Placental epithelial cell (primary cell): ENCODE results near the gene AOC2. TPM values are rescaled to one million over a fixed set of nuclear protein-coding genes. Genes with fewer than 3 reads are reported as not detected.

Experiments
- small RNA-seq: library from RNA; depleted of rRNA; stranded (forward); fragments of <200 nt; gene quantifications from one replicate; pipeline ENCODE3, GENCODE V24; 2012
- total RNA-seq: library from RNA; depleted of rRNA; stranded (reverse); fragments of >200 nt; gene quantifications from 2 replicates; pipeline ENCODE4 v1.2.3, GENCODE V29; 2012

The AOC2 gene, protein sequence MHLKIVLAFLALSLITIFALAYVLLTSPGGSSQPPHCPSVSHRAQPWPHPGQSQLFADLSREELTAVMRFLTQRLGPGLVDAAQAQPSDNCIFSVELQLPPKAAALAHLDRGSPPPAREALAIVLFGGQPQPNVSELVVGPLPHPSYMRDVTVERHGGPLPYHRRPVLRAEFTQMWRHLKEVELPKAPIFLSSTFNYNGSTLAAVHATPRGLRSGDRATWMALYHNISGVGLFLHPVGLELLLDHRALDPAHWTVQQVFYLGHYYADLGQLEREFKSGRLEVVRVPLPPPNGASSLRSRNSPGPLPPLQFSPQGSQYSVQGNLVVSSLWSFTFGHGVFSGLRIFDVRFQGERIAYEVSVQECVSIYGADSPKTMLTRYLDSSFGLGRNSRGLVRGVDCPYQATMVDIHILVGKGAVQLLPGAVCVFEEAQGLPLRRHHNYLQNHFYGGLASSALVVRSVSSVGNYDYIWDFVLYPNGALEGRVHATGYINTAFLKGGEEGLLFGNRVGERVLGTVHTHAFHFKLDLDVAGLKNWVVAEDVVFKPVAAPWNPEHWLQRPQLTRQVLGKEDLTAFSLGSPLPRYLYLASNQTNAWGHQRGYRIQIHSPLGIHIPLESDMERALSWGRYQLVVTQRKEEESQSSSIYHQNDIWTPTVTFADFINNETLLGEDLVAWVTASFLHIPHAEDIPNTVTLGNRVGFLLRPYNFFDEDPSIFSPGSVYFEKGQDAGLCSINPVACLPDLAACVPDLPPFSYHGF
- total RNA-seq, result 0.79 and 1.1 TPM in 2 replicates

DNA sequence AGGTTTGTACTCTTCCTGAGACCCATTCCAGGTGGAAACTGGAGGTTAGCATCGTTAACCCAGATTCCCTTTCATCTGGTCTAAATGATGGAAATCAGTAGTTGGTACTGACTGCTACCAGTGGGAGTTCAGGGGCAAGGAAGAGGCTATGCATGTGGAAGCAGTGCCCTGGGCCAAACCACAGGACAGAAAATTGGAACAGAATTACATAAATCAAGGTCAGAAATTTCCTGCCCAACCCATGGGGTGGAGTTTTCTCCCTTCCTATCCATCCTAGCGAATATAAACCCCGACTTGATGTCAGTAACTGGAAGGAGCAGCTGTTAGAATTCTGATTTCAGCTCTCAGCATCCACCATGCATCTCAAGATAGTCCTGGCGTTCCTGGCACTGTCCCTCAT, at the start of gene AOC2:
TSS of gene AOC2 (plus strand) at position 310 of the 400 bp plus-strand sequence. CDS start at position 357, 47 bp downstream.

DNA sequence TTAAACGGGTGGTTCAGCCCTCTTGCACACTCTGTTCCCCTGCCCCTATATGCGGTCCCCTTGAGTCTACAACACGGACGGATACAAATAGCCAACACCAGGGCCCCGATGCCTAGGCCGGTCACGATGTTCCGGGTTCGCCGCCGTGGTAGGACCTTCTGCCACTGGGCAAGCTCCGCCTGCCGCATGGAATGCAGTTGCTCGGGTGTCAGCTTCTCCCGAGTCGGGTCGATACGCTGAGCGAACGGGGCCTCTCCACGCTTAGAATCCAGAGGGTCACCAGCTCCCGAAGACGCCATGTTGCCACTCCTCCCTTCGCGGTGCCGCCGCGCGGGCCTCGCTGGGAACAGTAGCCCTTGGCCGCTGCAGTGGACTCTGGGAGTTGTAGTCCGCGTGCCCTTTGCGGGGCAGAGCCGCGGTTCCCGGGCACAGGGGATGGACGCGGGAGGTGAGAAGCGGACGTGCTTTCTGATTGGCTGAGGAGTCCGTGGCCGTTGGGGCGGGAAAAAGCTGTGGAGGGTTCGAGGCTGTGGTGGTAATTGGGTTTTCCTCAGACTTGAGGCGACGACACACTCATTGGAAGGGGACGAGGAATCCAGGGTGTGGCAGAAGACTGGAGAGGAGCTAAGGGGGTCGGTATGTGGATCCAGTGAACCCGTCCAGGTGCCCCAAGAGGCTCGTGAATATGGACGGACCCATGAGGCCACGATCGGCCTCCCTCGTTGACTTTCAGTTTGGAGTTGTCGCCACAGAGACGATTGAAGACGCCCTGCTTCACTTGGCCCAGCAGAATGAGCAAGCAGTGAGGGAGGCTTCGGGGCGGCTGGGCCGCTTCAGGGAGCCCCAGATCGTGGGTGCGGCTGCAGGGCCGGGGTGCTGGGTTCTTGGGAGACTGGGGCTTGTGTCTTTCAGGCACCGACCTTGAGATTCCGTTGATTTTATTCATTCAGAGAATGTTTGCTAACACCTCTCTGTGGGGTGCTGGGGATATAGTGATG, 45.7 kb upstream of the AOC2 start, which contains the start of the genes CNTD1 and COA3:
TSS of gene CNTD1 (plus strand) at position 479 of the 998 bp plus-strand sequence. CDS start at position 686, 207 bp downstream.
TSS of gene COA3 (minus strand) at position 322 of the 998 bp plus-strand sequence. CDS start at position 299, 23 bp downstream.

DNA sequence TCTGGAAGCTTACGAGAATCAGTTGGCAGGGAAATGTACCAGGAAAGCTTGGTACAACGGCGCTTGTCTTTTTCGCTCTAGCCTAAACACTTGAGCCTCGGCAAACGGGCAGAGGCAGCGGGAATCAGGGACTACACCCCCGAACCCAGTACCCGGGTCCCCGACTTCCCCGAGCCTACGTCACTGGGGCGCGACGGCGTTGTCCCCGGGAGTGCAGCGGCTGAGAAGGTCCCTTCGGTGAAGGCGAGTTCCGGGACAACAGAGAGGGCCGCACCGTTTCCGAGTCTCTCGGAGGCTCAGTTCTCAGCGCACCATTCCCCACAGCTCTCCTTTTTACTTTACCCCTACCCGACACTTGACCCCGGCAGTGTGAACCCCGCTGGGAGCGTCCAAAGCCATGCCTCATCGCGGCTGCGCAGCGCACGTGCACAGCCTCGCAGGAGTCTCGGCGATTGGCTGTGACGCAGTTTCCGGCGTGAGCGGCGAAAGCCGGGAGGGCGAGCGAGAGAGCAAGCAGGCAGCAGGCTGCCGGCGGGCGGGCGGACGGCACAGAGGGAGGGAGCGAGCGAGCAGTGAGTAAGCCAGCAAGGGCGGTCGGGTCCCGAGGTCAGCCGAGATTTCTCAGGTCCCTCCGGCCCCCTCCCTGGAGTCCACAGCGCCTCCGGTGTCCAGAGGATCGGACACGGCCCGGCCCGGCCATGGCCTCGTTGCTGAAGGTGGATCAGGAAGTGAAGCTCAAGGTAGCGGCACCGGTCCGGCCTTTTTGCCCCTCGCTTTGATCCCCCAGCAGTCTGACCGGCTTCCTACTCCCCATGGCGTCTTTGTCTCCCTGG, 11.2 kb upstream of the AOC2 start, which contains the start of gene PSME3:
TSS of gene PSME3 (plus strand) at position 464 of the 833 bp plus-strand sequence. CDS start at position 699, 235 bp downstream.

DNA sequence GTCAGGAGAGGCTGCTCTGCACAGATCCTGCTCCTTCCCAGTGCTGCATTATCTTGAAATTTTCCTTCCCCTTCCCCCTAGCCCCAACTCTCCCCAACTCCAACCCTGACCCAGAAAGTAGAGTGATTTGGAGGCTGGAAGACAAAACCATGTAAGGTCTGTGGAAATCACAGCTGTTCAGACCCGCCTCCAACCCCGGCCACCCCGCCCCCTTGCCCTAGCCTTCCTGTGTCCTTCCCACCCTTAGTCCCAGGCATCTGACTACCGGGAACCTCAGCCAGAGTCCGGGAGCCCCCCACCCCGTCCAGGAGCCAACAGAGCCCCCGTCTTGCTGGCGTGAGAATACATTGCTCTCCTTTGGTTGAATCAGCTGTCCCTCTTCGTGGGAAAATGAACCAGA, 6.6 kb downstream of the AOC2 start, which contains the start of gene AOC3:
TSS of gene AOC3 (plus strand) at position 246 of the 400 bp plus-strand sequence. CDS start at position 391, 145 bp downstream.

Small RNA genes within 50 kb of the gene (small RNA-seq; reads per million reads assigned to genes)
- not detected for gene MIR6781
- not detected for gene RNU6-287P

Other genes with a start within 250 kb of the AOC2 start
- gene RETREG3, start 235.2 kb upstream of the AOC2 start, total RNA-seq, result 79.7 and 106 TPM in 2 replicates
- gene TUBG1, start 234.9 kb upstream of the AOC2 start, total RNA-seq, result 12.6 and 40.2 TPM in 2 replicates
- gene TUBG2, start 185.3 kb upstream of the AOC2 start, total RNA-seq, result 13.0 and 15.7 TPM in 2 replicates
- gene PLEKHH3, start 167.6 kb upstream of the AOC2 start, total RNA-seq, result 18.1 and 29.1 TPM in 2 replicates
- 0.54 and 0.79 TPM in 2 replicates for gene CCR10, start 162.7 kb upstream of the AOC2 start, total RNA-seq
- 0.87 and 3.1 TPM in 2 replicates for gene CNTNAP1, start 162.0 kb upstream of the AOC2 start, total RNA-seq
- 11.4 and 16.9 TPM in 2 replicates for gene EZH1, start 99.5 kb upstream of the AOC2 start, total RNA-seq
- 0.79 TPM in 1 of 2 replicates, not detected in the other for gene RAMP2, start 83.4 kb upstream of the AOC2 start, total RNA-seq
- gene VPS25, start 71.1 kb upstream of the AOC2 start, total RNA-seq, result 58.5 and 77.0 TPM in 2 replicates
- gene WNK4, start 64.0 kb upstream of the AOC2 start, total RNA-seq, result 0.33 and 0.39 TPM in 2 replicates
- 55.4 and 63.7 TPM in 2 replicates for gene COA3, start 45.9 kb upstream of the AOC2 start, total RNA-seq
- gene CNTD1, start 45.7 kb upstream of the AOC2 start, total RNA-seq, result 0.79 TPM in 1 of 2 replicates, not detected in the other
- 71.1 and 81.1 TPM in 2 replicates for gene BECN1, start 20.3 kb upstream of the AOC2 start, total RNA-seq
- 67.5 and 83.7 TPM in 2 replicates for gene PSME3, start 11.2 kb upstream of the AOC2 start, total RNA-seq
- gene AOC3, start 6.6 kb downstream of the AOC2 start, total RNA-seq, result under 0.01 TPM in 2 replicates
- not detected in 2 replicates for gene G6PC1, start 56.2 kb downstream of the AOC2 start, total RNA-seq
- gene AARSD1, start 119.9 kb downstream of the AOC2 start, total RNA-seq, result 17.7 and 22.2 TPM in 2 replicates
- gene PTGES3L, start 135.5 kb downstream of the AOC2 start, total RNA-seq, result under 0.01 and 0.87 TPM in 2 replicates
- gene RUNDC1, start 136.0 kb downstream of the AOC2 start, total RNA-seq, result 9.8 and 10.4 TPM in 2 replicates
- gene RPL27, start 153.8 kb downstream of the AOC2 start, total RNA-seq, result 745 and 1,184 TPM in 2 replicates
- gene IFI35, start 162.2 kb downstream of the AOC2 start, total RNA-seq, result 8.2 and 8.5 TPM in 2 replicates
- 77.5 and 82.8 TPM in 2 replicates for gene VAT1, start 177.8 kb downstream of the AOC2 start, total RNA-seq
- gene RND2, start 180.7 kb downstream of the AOC2 start, total RNA-seq, result under 0.01 and 0.33 TPM in 2 replicates